ENCODE data around the gene KNDC1.
A peak's percentile ranks its signal among the peaks of the same experiment; 100 is the strongest.

The KNDC1 gene

DNA sequence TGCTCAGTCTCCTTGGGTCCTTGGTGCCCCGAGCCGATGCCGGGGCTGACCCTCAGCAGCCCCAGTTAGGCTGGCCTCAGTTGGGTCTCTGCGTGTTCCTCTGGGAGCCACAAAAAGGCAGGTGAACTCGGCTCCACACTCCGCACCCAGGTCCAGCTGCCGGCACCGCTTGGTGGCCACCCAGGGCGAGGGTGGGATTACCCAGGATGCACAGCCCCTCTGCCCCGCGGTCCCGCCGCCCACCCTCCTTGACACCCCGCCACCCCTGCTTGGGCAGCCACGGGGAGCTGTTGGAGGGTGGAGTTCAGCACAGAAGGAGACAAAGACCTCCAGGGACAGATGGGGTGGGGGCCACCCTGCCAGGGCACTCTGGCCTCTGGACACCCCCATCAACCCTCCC is 95.3 kb downstream of the KNDC1 start:
- DNase-seq (ENCODE audit: low read depth) = no peak
- no peak overlapping the region for H3K4me3 ChIP-seq (replicated peaks; ENCODE audit: low read depth, low read length)
- TF ChIP-seq, protein P1, sequence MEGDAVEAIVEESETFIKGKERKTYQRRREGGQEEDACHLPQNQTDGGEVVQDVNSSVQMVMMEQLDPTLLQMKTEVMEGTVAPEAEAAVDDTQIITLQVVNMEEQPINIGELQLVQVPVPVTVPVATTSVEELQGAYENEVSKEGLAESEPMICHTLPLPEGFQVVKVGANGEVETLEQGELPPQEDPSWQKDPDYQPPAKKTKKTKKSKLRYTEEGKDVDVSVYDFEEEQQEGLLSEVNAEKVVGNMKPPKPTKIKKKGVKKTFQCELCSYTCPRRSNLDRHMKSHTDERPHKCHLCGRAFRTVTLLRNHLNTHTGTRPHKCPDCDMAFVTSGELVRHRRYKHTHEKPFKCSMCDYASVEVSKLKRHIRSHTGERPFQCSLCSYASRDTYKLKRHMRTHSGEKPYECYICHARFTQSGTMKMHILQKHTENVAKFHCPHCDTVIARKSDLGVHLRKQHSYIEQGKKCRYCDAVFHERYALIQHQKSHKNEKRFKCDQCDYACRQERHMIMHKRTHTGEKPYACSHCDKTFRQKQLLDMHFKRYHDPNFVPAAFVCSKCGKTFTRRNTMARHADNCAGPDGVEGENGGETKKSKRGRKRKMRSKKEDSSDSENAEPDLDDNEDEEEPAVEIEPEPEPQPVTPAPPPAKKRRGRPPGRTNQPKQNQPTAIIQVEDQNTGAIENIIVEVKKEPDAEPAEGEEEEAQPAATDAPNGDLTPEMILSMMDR (IDR thresholded peaks at IDR 0.05; ENCODE audit: low read length, missing control alignments) = no peak

DNA sequence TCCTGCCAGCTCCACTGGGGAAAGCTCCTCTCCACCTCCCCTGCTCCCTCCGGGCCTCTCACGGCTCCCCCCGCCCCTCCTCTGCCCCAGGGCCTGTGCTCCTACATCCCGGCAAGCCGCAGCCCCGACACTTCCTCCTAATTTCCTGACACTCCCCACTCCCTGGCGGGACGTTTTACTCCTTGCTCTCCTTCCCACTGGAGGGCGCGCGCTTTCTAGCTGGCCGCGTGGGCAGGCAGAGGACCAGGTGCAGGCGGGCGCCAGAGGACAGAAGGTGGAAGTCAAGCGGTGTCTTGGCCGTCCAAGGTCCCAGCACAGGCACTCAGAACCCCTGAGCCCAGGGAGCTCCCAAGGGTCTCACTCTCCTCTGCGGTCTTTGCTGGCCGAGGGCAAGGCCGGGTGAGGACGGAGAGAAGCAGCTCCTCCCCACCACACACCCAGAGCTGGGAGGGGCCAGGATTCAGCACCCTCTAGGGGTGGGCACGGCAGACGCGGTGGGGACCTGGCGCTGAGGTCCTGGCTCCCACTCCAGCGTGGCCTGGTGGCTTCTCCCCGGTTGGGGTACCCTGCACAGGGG is 97.6 kb downstream of the KNDC1 start:
- TF ChIP-seq, protein P1 (IDR thresholded peaks at IDR 0.05; ENCODE audit: low read length, missing control alignments) = peak; percentile 40
- H3K4me3 ChIP-seq (replicated peaks; ENCODE audit: low read depth, low read length) = no peak overlapping the region
- DNase-seq (ENCODE audit: low read depth) = peak; percentile 42

DNA sequence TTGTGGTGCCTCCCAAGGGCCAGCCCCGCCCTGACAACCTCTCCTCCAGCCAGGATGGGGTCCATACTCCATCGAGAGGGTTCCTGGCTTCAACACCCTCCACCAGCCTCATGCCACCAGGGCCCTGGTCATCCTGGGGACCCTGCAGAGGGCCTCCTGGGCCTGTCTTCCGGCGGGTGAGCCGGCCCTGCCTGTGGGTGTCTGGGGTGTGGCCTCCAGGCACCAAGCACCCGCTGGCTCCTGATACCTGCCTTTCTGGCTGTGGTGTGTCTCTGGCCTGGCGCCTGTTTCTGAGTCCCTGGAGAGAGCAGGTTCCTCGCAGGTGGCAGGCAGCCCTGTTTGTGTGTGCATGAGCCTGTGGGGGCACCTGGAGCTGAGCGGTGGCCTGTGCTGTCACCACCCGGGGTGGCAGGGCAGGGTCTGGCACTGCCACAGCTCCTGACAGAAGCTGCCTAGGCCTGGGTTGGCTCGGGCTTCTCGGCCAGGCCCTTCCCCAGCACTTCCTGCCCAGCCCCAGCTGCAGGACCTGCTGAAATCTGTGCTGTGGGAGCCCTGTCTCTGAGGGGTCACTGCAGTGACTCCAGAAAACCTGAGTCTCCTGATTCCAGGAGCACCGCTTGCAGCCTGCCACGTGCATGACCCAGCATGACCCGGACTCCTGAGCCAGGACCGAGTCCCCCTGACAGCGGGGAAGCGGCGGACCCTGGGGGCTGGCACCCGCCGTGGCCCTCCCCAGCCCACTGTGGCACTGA is 98.2 kb downstream of the KNDC1 start:
- TF ChIP-seq, protein P1 (IDR thresholded peaks at IDR 0.05; ENCODE audit: low read length, missing control alignments) = no peak
- DNase-seq (ENCODE audit: low read depth) = no peak
- H3K4me3 ChIP-seq (replicated peaks; ENCODE audit: low read depth, low read length) = no peak overlapping the region

DNA sequence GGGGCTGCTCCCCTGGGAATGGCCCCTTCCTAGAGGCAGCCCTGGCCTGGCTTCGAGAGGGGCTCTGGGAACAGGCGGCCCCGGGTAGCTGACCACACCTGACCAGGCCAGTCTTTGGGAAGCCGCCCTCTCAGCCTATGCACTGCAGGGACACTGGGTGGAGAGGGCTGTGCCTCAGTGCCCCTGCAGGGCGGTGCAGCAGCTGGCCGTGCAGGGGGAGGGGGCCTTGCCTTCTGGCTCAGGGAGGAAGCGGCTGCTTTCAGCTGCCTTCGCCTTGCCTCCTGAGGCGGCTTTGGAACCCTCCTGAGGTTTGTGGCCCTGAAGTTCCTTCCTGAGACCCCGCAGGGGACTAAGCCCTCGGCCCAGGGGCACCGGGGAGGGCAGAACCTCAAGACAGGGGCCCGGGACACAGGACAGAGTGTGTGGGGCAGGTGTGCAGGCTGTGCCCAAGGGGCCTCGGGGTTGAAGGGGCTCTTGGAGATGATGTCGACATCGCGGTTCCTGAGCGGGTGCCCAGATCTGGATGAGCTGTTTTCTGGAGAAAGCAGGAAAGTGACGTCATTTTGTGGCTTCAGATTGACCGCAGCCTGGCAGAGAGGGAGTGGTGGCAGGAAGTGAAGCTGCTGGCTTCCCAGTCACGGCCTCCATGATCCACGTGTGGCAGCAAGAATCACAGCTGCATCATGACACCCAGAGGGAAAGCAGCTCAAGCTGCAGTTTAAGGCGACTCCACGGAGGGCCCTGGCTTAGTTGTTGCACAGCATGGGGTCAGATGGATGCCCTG is 99.0 kb downstream of the KNDC1 start:
- TF ChIP-seq, protein P1 (IDR thresholded peaks at IDR 0.05; ENCODE audit: low read length, missing control alignments) = no peak
- peak; percentile 99 for DNase-seq (ENCODE audit: low read depth)
- H3K4me3 ChIP-seq (replicated peaks; ENCODE audit: low read depth, low read length) = no peak overlapping the region

DNA sequence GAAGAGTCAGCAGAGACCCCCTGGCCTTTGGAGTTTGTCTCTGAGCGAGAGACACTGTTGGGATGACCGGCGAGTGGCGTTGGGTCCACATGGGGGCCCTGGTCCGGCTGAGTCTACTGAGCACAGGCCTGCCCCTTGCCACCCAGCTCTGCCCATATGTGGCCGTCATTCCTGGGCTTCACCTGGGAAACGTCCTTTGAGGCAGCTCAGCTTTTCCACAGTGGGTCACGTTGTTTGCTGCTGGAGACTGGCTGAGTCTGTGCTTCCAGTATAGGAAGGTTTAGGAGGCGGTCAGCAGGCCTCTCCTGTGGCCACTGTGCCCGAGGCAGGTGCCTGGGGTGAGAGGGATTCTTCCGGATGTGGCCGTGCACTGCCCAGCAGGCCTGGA is 99.6 kb downstream of the KNDC1 start:
- H3K4me3 ChIP-seq (replicated peaks; ENCODE audit: low read depth, low read length) = no peak overlapping the region
- TF ChIP-seq, protein P1 (IDR thresholded peaks at IDR 0.05; ENCODE audit: low read length, missing control alignments) = no peak
- no peak for DNase-seq (ENCODE audit: low read depth)

DNA sequence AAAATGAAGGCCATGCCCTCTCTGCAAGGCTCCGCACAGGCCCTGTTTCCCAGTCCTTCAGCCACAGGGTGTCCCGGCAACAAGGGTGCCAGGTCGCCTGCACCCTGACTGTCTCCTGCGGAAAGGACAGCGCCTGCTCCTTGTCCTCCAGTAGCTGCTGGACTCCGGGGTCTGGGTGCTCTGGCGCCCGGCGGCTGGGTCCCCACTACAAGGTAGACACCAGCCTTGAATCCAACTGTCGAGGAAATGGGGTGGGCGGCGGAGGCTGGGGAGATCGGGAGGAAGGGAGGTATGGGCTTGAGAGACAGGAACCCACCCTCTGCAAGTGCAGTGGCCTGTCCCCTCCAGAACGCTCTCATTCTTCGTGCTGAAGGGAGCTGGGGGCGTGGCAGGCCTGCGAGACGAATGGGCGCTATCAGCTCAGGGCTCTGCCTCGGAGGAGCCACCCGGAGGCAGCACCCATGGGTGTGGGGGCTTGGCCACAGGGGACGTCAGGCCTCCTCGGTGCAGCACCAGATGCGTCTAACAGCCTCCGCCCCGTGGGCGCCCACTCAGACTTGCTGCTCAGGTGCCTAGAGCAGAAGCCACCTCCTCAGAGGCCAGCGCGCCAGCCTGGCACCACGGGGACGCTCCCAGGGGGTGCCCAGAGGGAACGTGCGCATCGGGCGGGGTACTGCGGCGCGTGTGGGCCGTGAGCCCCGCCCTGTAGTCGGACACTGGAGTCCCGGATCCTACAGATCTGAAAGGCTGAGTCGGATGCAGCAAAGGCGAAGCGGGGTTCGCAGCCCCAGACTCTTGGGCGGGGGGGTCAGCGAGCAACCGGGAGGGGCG is 101.1 kb downstream of the KNDC1 start:
- H3K4me3 ChIP-seq (replicated peaks; ENCODE audit: low read depth, low read length) = peak overlapping the region; percentile 41
- DNase-seq (ENCODE audit: low read depth) = no peak
- TF ChIP-seq, protein P1 (IDR thresholded peaks at IDR 0.05; ENCODE audit: low read length, missing control alignments) = no peak

Data from fibroblast of pulmonary artery (primary cell).